ENCODE measurements around the gene KLHL36.

GRCh38 chr16:84631153-84631466 is 17.2 kb upstream of the KLHL36 start:
- TF ChIP-seq CTCF (IDR thresholded peaks at IDR 0.05 in 4 of 5, conservative IDR thresholded peaks at IDR 0.05 in 1 of 5) (no peak), POLR2A (IDR thresholded peaks at IDR 0.05) (no peak)
